Caco-2 (cell line): ENCODE data around the gene WWOX. TPM values are rescaled to one million over a fixed set of nuclear protein-coding genes. Genes with fewer than 3 reads are reported as not detected.

ENCODE experiments used
- BruUV-seq: library from RNA; stranded (reverse); fragments of 400-500 nt; replicated peaks from 2 replicates; lab custom pipeline; 2021; lab: Mats Ljungman, UMichigan
- CTCF ChIA-PET: fragments of 300-600 bp; sonication (Branson Sonifier 250); formaldehyde crosslinking; loops from one replicate; lab custom pipeline; 2022; ENCODE audit warnings: antibody characterized with exemption; lab: Charles Lee
- POLR2A ChIA-PET: fragments of 300-600 bp; sonication (Branson Sonifier 250); formaldehyde crosslinking; loops from one replicate; lab custom pipeline; 2022; ENCODE audit warnings: antibody characterized with exemption; lab: Charles Lee
- DNase-seq, 2 experiments: peaks; one replicate each; pipeline versions ENCODE4 v3.0.0 to v3.0.0-alpha.2; 2020 to 2022
- H3K27me3 ChIP-seq: replicated peaks from 2 replicates; pipeline ENCODE4 v1.6.0; 2011; ENCODE audit warnings: low read length; ENCODE audit not compliant: control insufficient read depth, insufficient read depth
- H3K36me3 ChIP-seq: 2 replicates; pipeline ENCODE4 v1.5.1; 2011; ENCODE audit warnings: low read length; ENCODE audit not compliant: control insufficient read depth, insufficient read depth
- H3K4me1 ChIP-seq: fragments of 250-450 bp; sonication (Bioruptor Pico); 2 replicates; pipeline ENCODE4 v1.5.1; 2020; ENCODE audit warnings: mild to moderate bottlenecking
- H3K4me3 ChIP-seq: 2 replicates; pipeline ENCODE4 v1.5.1; 2011; ENCODE audit warnings: low read depth, mild to moderate bottlenecking, control low read depth, low read length
- H3K9me3 ChIP-seq: fragments of 250-450 bp; sonication (Bioruptor Pico); 2 replicates; pipeline ENCODE4 v1.5.1; 2020; ENCODE audit warnings: mild to moderate bottlenecking, moderate library complexity
- H3K27ac Mint-ChIP-seq: one replicate; pipeline ENCODE4 v1.8.0; 2022; ENCODE audit warnings: mixed read lengths; ENCODE audit not compliant: unreplicated experiment
- H3K27me3 Mint-ChIP-seq: one replicate; pipeline ENCODE4 v1.8.0; 2022; ENCODE audit warnings: mixed read lengths; ENCODE audit not compliant: insufficient read depth, unreplicated experiment
- H3K36me3 Mint-ChIP-seq: one replicate; pipeline ENCODE4 v1.8.0; 2022; ENCODE audit warnings: mild to moderate bottlenecking, mixed read lengths; ENCODE audit not compliant: insufficient read depth, unreplicated experiment
- H3K4me1 Mint-ChIP-seq: one replicate; pipeline ENCODE4 v1.8.0; 2022; ENCODE audit warnings: low read depth, mixed read lengths; ENCODE audit not compliant: unreplicated experiment
- H3K4me3 Mint-ChIP-seq: one replicate; pipeline ENCODE4 v1.8.0; 2022; ENCODE audit warnings: mild to moderate bottlenecking, moderate library complexity, mixed read lengths; ENCODE audit not compliant: unreplicated experiment
- H3K9me3 Mint-ChIP-seq: one replicate; pipeline ENCODE4 v1.8.0; 2022; ENCODE audit warnings: mixed read lengths; ENCODE audit not compliant: unreplicated experiment
- intact Hi-C: fragments of 100-400 bp; cut with micrococcal nuclease; formaldehyde crosslinking; loops from one replicate; pipeline ENCODE4 v1.10.0; 2022; ENCODE audit not compliant: unreplicated experiment
- total RNA-seq: library from RNA; stranded (reverse); gene quantifications from 2 replicates; pipeline ENCODE4 v1.2.3, GENCODE V29; 2022
- TF ChIP-seq, protein P1 (sequence below), 2 experiments: fragments of 200-600 bp in 1 of 2; IDR thresholded peaks; 1 replicate in 1 of 2; 2 replicates in 1 of 2; pipeline versions ENCODE4 v1.5.1 to v1.8.0; 2011 to 2022; ENCODE audit warnings: antibody characterized with exemption in 1 of 2, control low read depth in 1 of 2, inconsistent platforms in 1 of 2, low read depth in 1 of 2, low read length in 1 of 2, mild to moderate bottlenecking in 1 of 2, moderate library complexity in 1 of 2; ENCODE audit not compliant: insufficient read depth in 1 of 2, severe bottlenecking in 1 of 2, unreplicated experiment in 1 of 2

Gene WWOX
- total RNA-seq, 1 experiment from 2014 or later = 45.0 TPM

GRCh38 chr16:78650339-78651074 is 551.1 kb downstream of the WWOX start:
- Histone ChIP-seq H3K27me3 (no peaks in the 10 kb centered on the region), H3K4me1 (peaks cover 3% of the 10 kb centered on the region), H3K9me3 (no peaks in the 10 kb centered on the region), H3K4me3 (no peak overlapping the region), H3K36me3 (no peaks in the 10 kb centered on the region)
- Mint-ChIP-seq H3K36me3 (no peaks in the 10 kb centered on the region), H3K9me3 (no peaks in the 10 kb centered on the region), H3K4me3 (no peak overlapping the region), H3K4me1 (peaks cover 2% of the 10 kb centered on the region), H3K27me3 (no peaks in the 10 kb centered on the region), H3K27ac (no peak overlapping the region)
- ChIA-PET CTCF (no interaction called here), POLR2A (no interaction called here)
- BruUV-seq = no TSS peak
- intact Hi-C loops = no loop called here
- no peak for DNase-seq
- TF ChIP-seq, protein P1, sequence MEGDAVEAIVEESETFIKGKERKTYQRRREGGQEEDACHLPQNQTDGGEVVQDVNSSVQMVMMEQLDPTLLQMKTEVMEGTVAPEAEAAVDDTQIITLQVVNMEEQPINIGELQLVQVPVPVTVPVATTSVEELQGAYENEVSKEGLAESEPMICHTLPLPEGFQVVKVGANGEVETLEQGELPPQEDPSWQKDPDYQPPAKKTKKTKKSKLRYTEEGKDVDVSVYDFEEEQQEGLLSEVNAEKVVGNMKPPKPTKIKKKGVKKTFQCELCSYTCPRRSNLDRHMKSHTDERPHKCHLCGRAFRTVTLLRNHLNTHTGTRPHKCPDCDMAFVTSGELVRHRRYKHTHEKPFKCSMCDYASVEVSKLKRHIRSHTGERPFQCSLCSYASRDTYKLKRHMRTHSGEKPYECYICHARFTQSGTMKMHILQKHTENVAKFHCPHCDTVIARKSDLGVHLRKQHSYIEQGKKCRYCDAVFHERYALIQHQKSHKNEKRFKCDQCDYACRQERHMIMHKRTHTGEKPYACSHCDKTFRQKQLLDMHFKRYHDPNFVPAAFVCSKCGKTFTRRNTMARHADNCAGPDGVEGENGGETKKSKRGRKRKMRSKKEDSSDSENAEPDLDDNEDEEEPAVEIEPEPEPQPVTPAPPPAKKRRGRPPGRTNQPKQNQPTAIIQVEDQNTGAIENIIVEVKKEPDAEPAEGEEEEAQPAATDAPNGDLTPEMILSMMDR (IDR thresholded peaks at IDR 0.05; ENCODE audit: insufficient read depth in 1 of 2, low read depth in 1 of 2, low read length in 1 of 2, severe bottlenecking in 1 of 2, unreplicated experiment in 1 of 2) = no peak

- H3K36me3 Mint-ChIP-seq = no peaks in the 10 kb centered on the region
- no peaks in the 10 kb centered on the region for H3K9me3 Mint-ChIP-seq
- Histone ChIP-seq H3K27me3 (no peaks in the 10 kb centered on the region), H3K9me3 (no peaks in the 10 kb centered on the region), H3K36me3 (no peaks in the 10 kb centered on the region), H3K4me1 (peaks cover 5% of the 10 kb centered on the region; the same call in 1 of the 2 replicates), H3K4me3 (no peak overlapping the region)
- ChIA-PET CTCF (no interaction called here), POLR2A (no interaction called here)
- no peaks in the 10 kb centered on the region for H3K4me1 Mint-ChIP-seq
- H3K27ac Mint-ChIP-seq = no peak overlapping the region
- H3K27me3 Mint-ChIP-seq = no peaks in the 10 kb centered on the region
- intact Hi-C loops = no loop called here
- no peak for DNase-seq
- no peak overlapping the region for H3K4me3 Mint-ChIP-seq
- TF ChIP-seq, protein P1 (IDR thresholded peaks at IDR 0.05; ENCODE audit: insufficient read depth in 1 of 2, low read depth in 1 of 2, low read length in 1 of 2, severe bottlenecking in 1 of 2, unreplicated experiment in 1 of 2) = no peak
- no TSS peak for BruUV-seq
These were observed 555.5 kb downstream of the WWOX start for GRCh38 chr16:78654929-78655328.

GRCh38 chr16:78655331-78656113 is 556.1 kb downstream of the WWOX start:
- Histone ChIP-seq H3K27me3 (no peaks in the 10 kb centered on the region), H3K36me3 (no peaks in the 10 kb centered on the region), H3K4me1 (peaks cover 5% of the 10 kb centered on the region; the same call in 1 of the 2 replicates), H3K9me3 (no peaks in the 10 kb centered on the region), H3K4me3 (no peak overlapping the region)
- BruUV-seq = no TSS peak
- DNase-seq = no peak
- Mint-ChIP-seq H3K4me1 (no peaks in the 10 kb centered on the region), H3K27me3 (no peaks in the 10 kb centered on the region), H3K36me3 (no peaks in the 10 kb centered on the region), H3K4me3 (no peak overlapping the region), H3K9me3 (no peaks in the 10 kb centered on the region), H3K27ac (no peak overlapping the region)
- CTCF ChIA-PET = no interaction called here
- POLR2A ChIA-PET = no interaction called here
- intact Hi-C loops = no loop called here
- TF ChIP-seq, protein P1 (IDR thresholded peaks at IDR 0.05; ENCODE audit: insufficient read depth in 1 of 2, low read depth in 1 of 2, low read length in 1 of 2, severe bottlenecking in 1 of 2, unreplicated experiment in 1 of 2) = no peak
